GM19240 (cell line): ENCODE measurements around the gene MZT2B.
A peak's percentile ranks its signal among the peaks of the same experiment; 100 is the strongest.
"Not testable (repeated sequence)": the region's sequence is repeated elsewhere in the genome, so short reads cannot be mapped to it uniquely, and the experiment has no call there.

Experiments used
- DNase-seq: peaks from one replicate; pipeline ENCODE4 v3.0.0; 2011; ENCODE audit warnings: low spot score; ENCODE audit not compliant: insufficient read length

MZT2B gene

GRCh38 chr2:130181880-130182682 lies at the start of gene MZT2B:
TSS of gene MZT2B (plus strand) at chr2:130182262. CDS start at chr2:130182283, 21 bp downstream.
- DNase-seq, result peak; percentile 69

GRCh38 chr2:130135692-130136541 lies 46.1 kb upstream of the MZT2B start:
- DNase-seq, result no peak

GRCh38 chr2:130136546-130136945 lies 45.5 kb upstream of the MZT2B start:
- not testable (repeated sequence) for DNase-seq

GRCh38 chr2:130137118-130137517 lies 44.9 kb upstream of the MZT2B start:
- not testable (repeated sequence) for DNase-seq

GRCh38 chr2:130138326-130138725 lies 43.7 kb upstream of the MZT2B start:
- DNase-seq, result not testable (repeated sequence)

GRCh38 chr2:130138841-130139251 lies 43.2 kb upstream of the MZT2B start:
- not testable (repeated sequence) for DNase-seq

GRCh38 chr2:130139331-130140280 lies 42.5 kb upstream of the MZT2B start:
- not testable (repeated sequence) for DNase-seq

- not testable (repeated sequence) for DNase-seq
Measured at GRCh38 chr2:130140516-130140915, 41.5 kb upstream of the MZT2B start.

- not testable (repeated sequence) for DNase-seq
Measured at GRCh38 chr2:130141002-130141401, 41.1 kb upstream of the MZT2B start.

GRCh38 chr2:130141645-130142370 lies 40.3 kb upstream of the MZT2B start:
- not testable (repeated sequence) for DNase-seq

GRCh38 chr2:130142396-130143265 lies 39.4 kb upstream of the MZT2B start:
- not testable (repeated sequence) for DNase-seq

- DNase-seq, result not testable (repeated sequence)
Measured at GRCh38 chr2:130143266-130144039, 38.6 kb upstream of the MZT2B start.

GRCh38 chr2:130145006-130145414 lies 37.1 kb upstream of the MZT2B start, which contains the start of gene CCDC74B:
TSS of gene CCDC74B (minus strand) at chr2:130145112. CDS start at chr2:130144996, 116 bp downstream.
- DNase-seq, result not testable (repeated sequence)

- not testable (repeated sequence) for DNase-seq
Measured at GRCh38 chr2:130148515-130148914, 33.5 kb upstream of the MZT2B start.

GRCh38 chr2:130150181-130151144 lies 31.6 kb upstream of the MZT2B start:
- no peak for DNase-seq

GRCh38 chr2:130151145-130151512 lies 30.9 kb upstream of the MZT2B start:
- not testable (repeated sequence) for DNase-seq

GRCh38 chr2:130152136-130152815 lies 29.8 kb upstream of the MZT2B start:
- DNase-seq, result not testable (repeated sequence)
